Activated T-cell treated with anti-CD3 and anti-CD28 coated beads for 24 hours (primary cell): Measurements from ENCODE around the gene ASCL2.
"Not testable (repeated sequence)": the region's sequence is repeated elsewhere in the genome, so short reads cannot be mapped to it uniquely, and the experiment has no call there.

Source experiments
- DNase-seq: peaks from one replicate; pipeline ENCODE4 v3.0.0-alpha.2; 2020; ENCODE audit warnings: low read depth

ASCL2 gene

DNA sequence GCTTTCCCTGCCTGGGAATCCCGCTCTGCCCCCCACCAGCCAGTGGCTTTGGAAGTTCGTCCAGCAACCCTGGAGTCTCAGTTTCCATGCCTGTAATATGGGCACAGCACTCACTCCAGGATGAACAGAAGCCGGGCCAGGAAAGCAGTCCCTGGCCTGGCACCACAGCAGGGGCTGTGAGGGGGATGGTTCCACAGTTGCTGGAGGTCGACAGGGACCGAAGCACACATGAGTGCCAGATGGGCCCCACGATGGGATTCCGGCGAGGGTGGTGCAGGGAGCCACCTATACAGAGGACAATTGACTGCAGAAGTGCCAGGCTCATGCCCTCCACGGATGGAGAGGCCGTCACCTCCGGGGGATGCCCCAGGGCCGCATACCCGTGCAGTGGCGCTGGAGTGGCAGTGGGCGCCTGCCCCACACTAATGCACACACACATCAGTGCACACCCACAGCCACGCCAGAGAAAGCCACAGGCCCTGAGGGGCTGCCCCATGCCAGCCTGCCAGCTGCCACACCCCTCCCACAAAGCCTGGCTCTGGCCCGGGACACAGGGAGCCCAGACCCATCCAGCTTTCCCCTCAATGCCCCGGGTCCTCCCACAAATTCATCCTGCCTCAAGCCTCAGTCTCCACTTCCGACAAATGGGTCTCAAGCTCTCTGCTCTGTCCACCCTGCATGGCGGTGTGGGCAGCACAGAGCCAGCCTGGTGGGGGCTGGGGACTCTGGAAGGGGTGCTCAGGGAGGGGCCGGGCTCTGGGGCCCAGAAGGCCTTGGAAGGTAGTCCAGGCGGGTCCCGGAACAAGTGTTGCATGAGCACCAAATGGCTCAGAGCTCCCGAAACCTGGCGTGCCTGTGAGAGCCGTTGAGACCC, 9.7 kb downstream of the ASCL2 start:
- DNase-seq: no peak

GRCh38 chr11:2259897-2260451, 10.4 kb downstream of the ASCL2 start:
- no peak for DNase-seq

- DNase-seq: no peak
Observed at GRCh38 chr11:2259466-2259830, 10.9 kb downstream of the ASCL2 start.

GRCh38 chr11:2258501-2259465, 11.6 kb downstream of the ASCL2 start:
- DNase-seq: no peak

- DNase-seq: no peak
Observed at GRCh38 chr11:2256951-2257700, 13.3 kb downstream of the ASCL2 start.

GRCh38 chr11:2256293-2256913, 14.0 kb downstream of the ASCL2 start:
- no peak for DNase-seq

- DNase-seq: no peak
Observed at GRCh38 chr11:2252018-2252417, 18.4 kb downstream of the ASCL2 start.

DNA sequence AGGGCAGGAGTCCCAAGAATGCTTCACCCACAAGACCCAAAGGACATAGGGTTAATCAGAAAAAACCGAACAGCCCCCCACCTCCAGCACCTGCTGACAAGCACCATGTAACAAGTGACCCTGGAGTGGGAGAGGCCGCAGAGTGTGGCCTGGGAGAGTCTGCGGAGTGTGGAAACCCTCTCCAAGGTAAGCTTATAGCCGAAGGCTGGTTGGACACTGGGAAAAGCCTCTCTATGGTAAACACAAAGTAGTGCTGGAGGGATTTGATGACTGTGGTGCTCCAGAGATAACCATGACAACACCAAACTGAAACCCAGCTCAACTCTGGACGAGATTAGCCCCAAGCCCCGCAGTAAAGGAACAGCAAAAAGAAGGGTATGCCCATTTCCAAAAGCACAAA, 19.2 kb downstream of the ASCL2 start:
- no peak for DNase-seq

- no peak for DNase-seq
Observed at GRCh38 chr11:2250485-2250884, 19.9 kb downstream of the ASCL2 start.

DNA sequence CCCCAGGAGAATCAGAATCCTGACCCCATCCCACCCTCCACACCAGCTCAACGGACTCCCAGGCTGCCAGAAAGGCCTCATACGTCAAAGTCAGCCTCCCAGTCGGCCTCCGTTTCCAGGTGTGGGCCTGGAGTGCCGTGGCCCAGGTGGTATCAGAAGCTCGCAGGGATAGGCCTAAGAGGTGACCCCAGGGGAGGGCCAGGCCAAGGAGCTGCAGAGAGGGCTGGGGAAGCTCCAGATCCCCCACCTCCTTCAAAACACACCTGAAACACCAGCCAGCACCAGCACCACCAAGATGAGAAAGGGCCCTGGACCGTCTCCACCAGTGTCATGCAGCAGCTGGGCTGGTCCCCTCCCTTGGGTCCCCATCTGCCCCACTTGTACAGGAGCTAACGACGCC, 20.3 kb downstream of the ASCL2 start:
- no peak for DNase-seq

DNA sequence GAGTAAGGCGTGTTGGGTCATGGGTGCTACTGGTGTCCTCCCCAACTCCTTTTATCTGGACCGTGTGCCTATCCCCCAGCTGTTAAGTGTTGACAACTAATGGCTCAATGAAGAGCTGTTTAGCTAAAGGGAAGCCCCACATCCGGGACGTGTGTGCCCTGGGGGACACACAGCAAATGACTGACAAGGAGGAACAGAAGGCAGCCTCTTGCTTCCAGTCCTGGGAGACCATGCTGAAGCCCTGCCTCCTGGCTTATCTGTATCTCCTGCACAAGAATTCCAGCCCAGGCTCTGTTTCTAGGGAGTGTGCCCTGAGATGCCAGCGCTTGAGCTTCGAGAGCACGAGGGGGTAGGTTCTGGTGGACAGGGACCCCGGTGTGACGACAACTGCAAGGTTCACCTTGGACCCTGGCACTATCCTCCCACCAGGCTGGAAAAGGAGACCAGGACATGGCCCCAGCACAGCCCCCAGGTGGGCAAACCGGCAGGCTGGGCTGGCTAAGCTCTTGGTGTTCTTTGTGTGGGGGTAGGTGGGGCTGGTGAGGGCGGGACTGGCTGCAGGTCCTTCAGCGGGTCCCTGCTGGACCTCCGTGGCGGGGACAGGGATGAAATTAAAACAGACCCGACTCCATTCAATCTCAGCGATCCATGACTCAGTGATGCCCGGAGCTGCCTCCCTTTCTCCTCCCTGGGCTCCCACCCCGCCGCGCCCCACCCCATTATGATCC, 21.0 kb downstream of the ASCL2 start:
- no peak for DNase-seq

- no peak for DNase-seq
Observed at GRCh38 chr11:2248762-2249161, 21.6 kb downstream of the ASCL2 start.

GRCh38 chr11:2248242-2248641, 22.1 kb downstream of the ASCL2 start:
- no peak for DNase-seq

DNA sequence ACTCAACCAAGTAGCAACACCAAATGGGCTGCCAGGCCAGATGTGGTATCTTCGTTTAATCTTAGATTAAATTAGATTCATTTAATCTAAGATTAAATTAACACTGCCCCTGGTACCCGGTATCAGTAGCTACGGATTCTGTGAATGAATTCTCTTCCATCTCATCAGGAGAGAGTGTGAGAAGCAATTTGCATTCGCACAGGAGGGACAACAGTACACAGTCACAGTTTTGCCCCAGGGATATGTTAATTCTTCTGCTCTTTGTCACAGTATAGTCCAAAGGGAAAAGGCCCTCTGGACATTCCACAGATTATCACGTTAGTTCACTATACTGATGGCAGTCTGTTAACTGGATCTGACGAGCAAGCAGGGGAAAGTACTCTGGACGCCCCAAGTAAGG, 22.9 kb downstream of the ASCL2 start:
- no peak for DNase-seq

GRCh38 chr11:2240834-2241233, 29.6 kb downstream of the ASCL2 start:
- DNase-seq: no peak

DNA sequence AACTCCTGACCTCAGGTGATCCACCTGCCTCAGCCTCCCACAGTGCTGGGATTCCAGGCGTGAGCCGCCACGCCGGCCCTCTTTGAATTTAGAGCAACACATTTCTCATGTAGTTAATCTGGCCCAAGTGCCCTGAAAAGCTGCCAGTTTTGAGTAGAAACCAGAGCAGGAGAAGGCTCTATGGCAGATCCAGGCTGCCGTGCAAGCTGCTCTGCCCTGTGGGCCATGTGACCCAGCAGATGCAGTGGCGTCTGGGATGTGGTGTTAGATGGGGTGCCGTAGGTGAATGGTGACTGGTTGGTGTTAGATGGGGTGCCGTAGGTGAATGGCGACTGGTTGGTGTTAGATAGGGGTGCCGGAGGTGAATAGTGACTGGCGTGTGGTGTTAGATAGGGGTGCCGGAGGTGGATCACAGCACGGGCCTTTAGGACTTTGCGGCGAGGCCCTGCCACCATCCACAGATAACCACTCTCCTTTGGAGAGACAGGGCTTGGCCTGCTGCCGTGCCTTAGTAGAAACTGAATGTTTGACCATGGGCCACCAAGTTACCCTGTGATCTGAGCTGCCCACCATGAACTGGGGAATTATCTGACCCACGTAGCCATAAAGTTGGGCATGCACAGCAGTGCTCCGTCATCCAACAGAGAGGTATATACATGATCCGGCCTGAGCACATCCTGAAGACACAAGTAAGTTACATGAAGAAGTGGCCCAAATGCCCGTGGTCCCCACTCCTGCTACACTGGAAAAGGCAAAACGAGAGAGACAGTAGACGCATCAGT, 32.7 kb downstream of the ASCL2 start:
- no peak for DNase-seq

- not testable (repeated sequence) for DNase-seq
Observed at GRCh38 chr11:2236381-2237134, 33.8 kb downstream of the ASCL2 start.

DNA sequence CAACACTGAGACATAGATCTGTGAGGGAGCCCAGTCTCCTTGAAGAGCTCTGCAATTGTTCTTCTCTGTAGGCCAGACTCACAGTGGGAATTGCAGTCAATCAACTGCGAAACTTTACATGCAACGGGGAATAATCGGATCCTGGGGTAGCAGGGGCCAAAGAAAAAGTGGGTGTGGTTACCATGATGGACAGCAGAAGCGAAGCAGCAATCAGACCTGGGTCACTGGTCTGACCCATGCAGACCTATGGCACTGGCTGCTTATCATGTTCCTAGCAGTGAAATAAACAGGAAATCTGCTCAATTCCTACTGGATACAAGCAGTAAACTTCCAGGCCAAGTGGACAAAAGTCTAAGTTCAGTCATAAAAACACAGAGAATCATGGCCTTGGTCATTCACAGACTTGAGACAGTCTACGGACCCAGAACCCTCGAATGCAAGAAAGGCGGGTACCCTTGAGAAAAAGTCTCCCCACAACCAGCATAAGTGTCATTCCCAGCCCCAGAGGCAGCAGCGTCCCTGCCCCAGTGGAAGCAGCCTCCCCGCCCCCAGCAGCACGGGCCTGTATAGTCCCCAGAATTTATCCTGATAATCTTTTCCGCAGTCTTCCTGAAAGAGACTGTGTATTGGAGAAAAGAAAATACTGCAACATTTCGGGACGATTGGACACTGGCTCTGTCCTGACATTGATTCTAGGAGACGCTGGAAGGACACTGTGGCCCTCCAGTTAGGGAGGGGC, 34.6 kb downstream of the ASCL2 start:
- DNase-seq: no peak

- no peak for DNase-seq
Observed at GRCh38 chr11:2234963-2235362, 35.4 kb downstream of the ASCL2 start.
